T-helper 17 cell (primary cell): ENCODE results near the gene CALN1. TPM values are rescaled to one million over a fixed set of nuclear protein-coding genes. Genes with fewer than 3 reads are reported as not detected.

Experiments used
- ATAC-seq: fragments of 150-1000 bp; cut with Tn5 transposase; 2 replicates; pipeline ENCODE4 v1.10.0; 2021; ENCODE audit warnings: mild to moderate bottlenecking, moderate library complexity
- DNase-seq, 3 donors: peaks; one replicate each; pipeline versions ENCODE4 v3.0.0 to v3.0.0-alpha.2; 2020 to 2021
- H3K9me3 ChIP-seq: one replicate; pipeline ENCODE4 v1.7.0; 2013; ENCODE audit warnings: low read length, mild to moderate bottlenecking; ENCODE audit not compliant: control insufficient read depth, poor library complexity, severe bottlenecking
- H3K27ac Mint-ChIP-seq: one replicate; pipeline ENCODE4 v1.8.0; 2022; ENCODE audit warnings: mild to moderate bottlenecking, moderate library complexity, mixed read lengths
- H3K27me3 Mint-ChIP-seq: one replicate; pipeline ENCODE4 v1.8.0; 2022; ENCODE audit warnings: mixed read lengths
- H3K36me3 Mint-ChIP-seq: one replicate; pipeline ENCODE4 v1.8.0; 2022; ENCODE audit warnings: low read depth, mixed read lengths
- H3K4me1 Mint-ChIP-seq: one replicate; pipeline ENCODE4 v1.8.0; 2022; ENCODE audit warnings: mild to moderate bottlenecking, mixed read lengths
- H3K4me3 Mint-ChIP-seq: one replicate; pipeline ENCODE4 v1.8.0; 2022; ENCODE audit warnings: mild to moderate bottlenecking, moderate library complexity, mixed read lengths
- total RNA-seq, 4 donors: library from RNA in 2 of 4; stranded (reverse) in 2 of 4; gene quantifications; one replicate each; pipeline ENCODE4 v1.2.3 and lab custom pipeline; 2022 to 2026

The CALN1 gene
- total RNA-seq, 2 donors from 2014 or later, result not detected

DNA sequence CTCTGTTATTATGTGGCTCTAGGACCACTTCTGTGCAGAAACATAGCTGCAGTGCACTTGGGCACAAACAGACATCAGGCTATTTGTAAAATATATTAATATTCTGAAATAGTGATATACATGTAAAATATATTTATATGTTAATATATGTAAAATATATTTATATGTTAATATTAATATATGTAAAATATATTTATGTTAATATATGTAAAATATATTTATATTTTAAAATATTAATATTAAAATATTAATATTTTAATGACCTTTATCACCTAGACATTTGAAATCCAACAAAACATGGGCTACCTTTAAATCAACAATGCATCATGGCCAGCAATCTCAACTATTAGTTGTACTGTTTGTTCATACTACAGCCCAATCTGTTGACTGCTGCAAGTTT lies 347.2 kb downstream of the CALN1 start:
- Mint-ChIP-seq H3K36me3 (no peaks in the 10 kb centered on the region), H3K27me3 (no peaks in the 10 kb centered on the region), H3K4me3 (no peak overlapping the region), H3K4me1 (no peaks in the 10 kb centered on the region), H3K27ac (no peak overlapping the region)
- DNase-seq (no peak), ATAC-seq (no peak)
- no peaks in the 10 kb centered on the region for H3K9me3 ChIP-seq

DNA sequence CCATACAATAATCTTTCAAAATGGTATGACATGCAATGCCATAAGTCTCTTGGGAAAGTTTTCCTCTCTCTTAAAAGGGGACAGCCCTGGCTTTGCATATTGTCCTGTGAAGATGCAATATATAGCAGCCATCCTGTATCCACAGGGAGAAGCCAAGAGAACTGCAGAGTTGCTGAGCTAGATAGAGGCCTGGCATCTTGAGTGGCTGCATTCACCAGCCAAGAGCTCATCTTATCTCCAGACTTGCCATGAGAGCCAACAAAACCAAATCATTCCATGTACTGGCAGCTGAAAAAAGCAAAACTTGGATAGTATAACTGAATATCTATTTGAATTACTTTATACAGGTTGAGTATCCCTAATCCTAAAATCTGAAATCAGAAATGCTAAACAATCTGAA lies 348.8 kb downstream of the CALN1 start:
- no peak for ATAC-seq
- H3K9me3 ChIP-seq, result no peaks in the 10 kb centered on the region
- Mint-ChIP-seq H3K4me1 (no peaks in the 10 kb centered on the region), H3K27me3 (no peaks in the 10 kb centered on the region), H3K27ac (no peak overlapping the region), H3K4me3 (no peak overlapping the region), H3K36me3 (no peaks in the 10 kb centered on the region)
- no peak for DNase-seq

- Mint-ChIP-seq H3K4me1 (no peaks in the 10 kb centered on the region), H3K27me3 (no peaks in the 10 kb centered on the region), H3K4me3 (no peak overlapping the region), H3K27ac (no peak overlapping the region), H3K36me3 (no peaks in the 10 kb centered on the region)
- H3K9me3 ChIP-seq, result no peaks in the 10 kb centered on the region
- DNase-seq (no peak), ATAC-seq (no peak)
Measured at GRCh38 chr7:72062666-72063065, 349.5 kb downstream of the CALN1 start.

GRCh38 chr7:72059925-72060324 lies 352.2 kb downstream of the CALN1 start:
- H3K36me3 Mint-ChIP-seq, result no peaks in the 10 kb centered on the region
- H3K4me1 Mint-ChIP-seq, result no peaks in the 10 kb centered on the region

GRCh38 chr7:72058579-72058978 lies 353.6 kb downstream of the CALN1 start:
- no peaks in the 10 kb centered on the region for H3K9me3 ChIP-seq
- no peak for ATAC-seq
- H3K36me3 Mint-ChIP-seq, result no peaks in the 10 kb centered on the region
- DNase-seq, result no peak
- H3K4me1 Mint-ChIP-seq, result no peaks in the 10 kb centered on the region
- H3K27ac Mint-ChIP-seq, result no peak overlapping the region
- H3K27me3 Mint-ChIP-seq, result no peaks in the 10 kb centered on the region
- H3K4me3 Mint-ChIP-seq, result no peak overlapping the region

More at GRCh38 chr7:72059925-72060324, 352.2 kb downstream of the CALN1 start:
- DNase-seq (no peak), ATAC-seq (no peak)
- no peak overlapping the region for H3K27ac Mint-ChIP-seq
- H3K4me3 Mint-ChIP-seq, result no peak overlapping the region
- no peaks in the 10 kb centered on the region for H3K9me3 ChIP-seq
- no peaks in the 10 kb centered on the region for H3K27me3 Mint-ChIP-seq

DNA sequence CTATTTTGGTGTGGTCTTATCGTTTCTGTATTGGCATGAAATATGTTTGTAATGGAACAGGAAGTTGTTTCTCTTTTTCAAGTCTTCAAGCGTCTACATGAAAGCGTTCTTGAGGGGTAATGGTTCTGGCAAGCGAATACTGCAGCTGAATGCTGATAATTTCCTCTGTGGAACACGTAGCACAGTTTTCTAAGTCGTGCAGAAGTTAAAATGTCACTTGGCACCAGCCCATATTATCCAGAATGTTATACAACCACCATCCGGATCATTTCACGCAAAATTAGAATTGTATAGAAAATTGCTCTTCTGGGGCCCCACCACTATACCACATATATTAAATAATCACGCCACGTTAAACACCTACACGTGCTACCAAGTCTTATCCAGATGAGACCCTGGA lies 354.3 kb downstream of the CALN1 start:
- no peak for DNase-seq
- H3K4me1 Mint-ChIP-seq, result no peaks in the 10 kb centered on the region

DNA sequence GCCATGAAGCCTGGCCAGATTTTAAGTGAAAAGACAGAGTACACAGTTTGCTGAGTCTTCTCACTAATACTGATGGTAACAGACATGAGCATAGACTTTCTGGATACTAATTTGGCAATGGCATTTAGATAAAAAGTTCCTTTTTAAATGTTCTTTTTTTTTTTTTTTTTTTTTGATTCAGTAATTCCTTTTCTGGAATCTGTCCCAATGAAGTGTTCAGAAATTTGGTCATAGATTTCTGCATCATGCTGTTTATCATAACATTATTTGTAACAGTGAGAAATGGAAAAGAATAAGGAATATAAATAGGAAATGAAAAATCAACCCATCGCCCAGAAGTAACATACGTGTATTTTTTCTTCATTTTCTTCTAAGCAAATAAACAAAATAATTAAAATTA lies 354.9 kb downstream of the CALN1 start:
- DNase-seq (no peak), ATAC-seq (no peak)
- Mint-ChIP-seq H3K27me3 (no peaks in the 10 kb centered on the region), H3K4me3 (no peak overlapping the region), H3K4me1 (no peaks in the 10 kb centered on the region), H3K36me3 (no peaks in the 10 kb centered on the region), H3K27ac (no peak overlapping the region)
- H3K9me3 ChIP-seq, result no peaks in the 10 kb centered on the region

More for the DNA sequence above, 354.3 kb downstream of the CALN1 start:
- no peak overlapping the region for H3K27ac Mint-ChIP-seq
- no peaks in the 10 kb centered on the region for H3K36me3 Mint-ChIP-seq
- H3K27me3 Mint-ChIP-seq, result no peaks in the 10 kb centered on the region
- no peak overlapping the region for H3K4me3 Mint-ChIP-seq
- H3K9me3 ChIP-seq, result no peaks in the 10 kb centered on the region
- no peak for ATAC-seq

DNA sequence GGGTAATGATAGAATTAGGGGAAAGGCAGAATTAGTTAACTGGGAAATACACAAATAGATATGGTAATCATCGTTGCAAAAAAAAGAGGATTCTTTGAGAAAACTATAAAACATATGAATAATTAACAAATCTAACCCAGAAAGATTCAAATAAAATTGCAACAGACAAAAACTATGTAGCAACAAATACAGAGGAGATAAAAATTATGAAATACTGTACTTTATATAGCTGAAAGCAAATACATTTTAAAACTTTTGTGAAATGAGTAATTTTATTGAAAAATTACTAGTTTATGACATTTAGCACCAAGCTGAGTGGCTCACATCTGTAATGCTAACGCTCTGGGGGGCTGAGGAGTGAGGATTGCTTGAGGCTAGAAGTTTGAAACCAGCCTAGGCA lies 356.7 kb downstream of the CALN1 start:
- Mint-ChIP-seq H3K36me3 (no peaks in the 10 kb centered on the region), H3K4me3 (no peak overlapping the region), H3K4me1 (no peaks in the 10 kb centered on the region), H3K27ac (no peak overlapping the region), H3K27me3 (no peaks in the 10 kb centered on the region)
- no peaks in the 10 kb centered on the region for H3K9me3 ChIP-seq
- DNase-seq, result no peak
- no peak for ATAC-seq

DNA sequence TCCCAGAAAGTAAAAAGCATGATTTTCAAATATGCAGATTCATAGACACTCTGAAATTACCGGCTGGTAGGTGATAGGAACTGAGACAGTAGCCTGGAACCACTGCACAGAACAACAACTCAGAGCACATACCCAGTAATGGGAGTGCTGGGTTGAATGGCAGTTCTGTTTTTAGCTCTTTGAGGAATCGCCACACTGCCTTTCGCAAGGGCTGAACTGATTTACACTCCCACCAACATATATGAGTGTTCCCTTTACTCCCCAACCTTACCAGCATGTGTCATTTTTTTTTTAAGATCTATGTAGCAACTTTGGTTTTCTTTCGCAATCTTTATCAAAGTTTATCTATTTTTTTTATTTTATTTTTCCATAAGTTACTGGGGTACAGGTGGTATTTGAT lies 358.8 kb downstream of the CALN1 start:
- DNase-seq (no peak), ATAC-seq (no peak)
- H3K9me3 ChIP-seq, result no peaks in the 10 kb centered on the region
- no peaks in the 10 kb centered on the region for H3K36me3 Mint-ChIP-seq
- H3K4me3 Mint-ChIP-seq, result no peak overlapping the region
- H3K4me1 Mint-ChIP-seq, result no peaks in the 10 kb centered on the region
- no peak overlapping the region for H3K27ac Mint-ChIP-seq
- H3K27me3 Mint-ChIP-seq, result no peaks in the 10 kb centered on the region

DNA sequence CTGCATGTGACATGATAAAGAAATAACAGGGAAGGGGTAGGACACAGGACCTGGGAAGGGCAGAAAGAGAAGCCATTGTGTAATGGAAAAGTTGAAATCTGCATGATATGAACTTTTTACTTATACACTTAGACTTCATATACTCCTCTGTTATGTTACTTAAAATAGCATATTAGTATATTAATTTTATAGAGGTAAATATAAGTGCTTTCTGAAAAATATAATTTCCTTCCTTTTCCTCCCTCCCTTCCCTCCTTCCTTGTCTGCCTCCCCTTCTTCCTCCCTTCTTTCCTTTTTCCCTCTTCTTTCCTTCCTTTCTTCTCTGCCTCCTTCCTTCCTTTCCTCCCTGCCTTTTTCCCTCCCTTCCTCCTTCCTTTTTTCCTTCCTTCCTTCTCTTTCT lies 363.7 kb downstream of the CALN1 start:
- Mint-ChIP-seq H3K4me3 (no peak overlapping the region), H3K27me3 (no peaks in the 10 kb centered on the region), H3K27ac (no peak overlapping the region), H3K4me1 (no peaks in the 10 kb centered on the region), H3K36me3 (no peaks in the 10 kb centered on the region)
- H3K9me3 ChIP-seq, result no peaks in the 10 kb centered on the region
- DNase-seq (no peak), ATAC-seq (no peak)

GRCh38 chr7:72042855-72043254 lies 369.3 kb downstream of the CALN1 start:
- no peaks in the 10 kb centered on the region for H3K9me3 ChIP-seq
- ATAC-seq, result no peak
- Mint-ChIP-seq H3K36me3 (no peaks in the 10 kb centered on the region), H3K4me1 (no peaks in the 10 kb centered on the region), H3K4me3 (no peak overlapping the region), H3K27ac (no peak overlapping the region), H3K27me3 (no peaks in the 10 kb centered on the region)
- DNase-seq, result no peak

DNA sequence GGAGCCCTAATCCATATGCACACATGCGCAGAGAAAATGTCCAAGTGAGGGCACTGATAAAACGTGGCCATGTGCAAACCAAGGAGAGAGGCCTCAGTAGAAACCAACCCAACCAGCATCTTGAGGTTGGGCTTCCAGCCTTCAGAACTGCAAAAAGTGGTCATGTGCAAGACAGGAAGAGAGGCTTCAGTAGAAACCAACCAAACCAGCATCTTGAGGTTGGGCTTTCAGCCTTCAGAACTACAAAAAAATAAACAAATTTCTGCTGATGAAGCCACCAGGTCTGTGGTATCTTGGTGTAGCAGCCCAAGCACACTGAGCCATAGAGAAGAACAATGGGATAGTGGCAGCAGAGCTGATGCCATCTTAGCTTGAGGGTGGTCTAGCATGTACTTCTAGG lies 371.5 kb downstream of the CALN1 start:
- DNase-seq, result no peak

GRCh38 chr7:72039460-72039859 lies 372.7 kb downstream of the CALN1 start:
- ATAC-seq (no peak), DNase-seq (no peak)
- no peaks in the 10 kb centered on the region for H3K9me3 ChIP-seq
- Mint-ChIP-seq H3K4me1 (no peaks in the 10 kb centered on the region), H3K27ac (no peak overlapping the region), H3K36me3 (no peaks in the 10 kb centered on the region), H3K27me3 (no peaks in the 10 kb centered on the region), H3K4me3 (no peak overlapping the region)

More for the DNA sequence above, 371.5 kb downstream of the CALN1 start:
- Mint-ChIP-seq H3K4me3 (no peak overlapping the region), H3K36me3 (no peaks in the 10 kb centered on the region), H3K27me3 (no peaks in the 10 kb centered on the region), H3K4me1 (no peaks in the 10 kb centered on the region), H3K27ac (no peak overlapping the region)
- no peaks in the 10 kb centered on the region for H3K9me3 ChIP-seq
- no peak for ATAC-seq

- no peaks in the 10 kb centered on the region for H3K4me1 Mint-ChIP-seq
- DNase-seq, result no peak
- H3K27me3 Mint-ChIP-seq, result no peaks in the 10 kb centered on the region
- no peak for ATAC-seq
- no peak overlapping the region for H3K27ac Mint-ChIP-seq
- H3K4me3 Mint-ChIP-seq, result no peak overlapping the region
- H3K36me3 Mint-ChIP-seq, result no peaks in the 10 kb centered on the region
- no peaks in the 10 kb centered on the region for H3K9me3 ChIP-seq
Measured at GRCh38 chr7:72038022-72038732, 374.0 kb downstream of the CALN1 start.
